Measurements from ENCODE around the gene HHLA2.
"Not testable (repeated sequence)": the region's sequence is repeated elsewhere in the genome, so short reads cannot be mapped to it uniquely, and the experiment has no call there.

Gene HHLA2

GRCh38 chr3:108296239-108296638 is at the start of gene HHLA2:
Gene HHLA2 (plus strand): TSS chr3:108296548. CDS start chr3:108351814, 55,266 bp downstream.
- H3K4me1 ChIP-seq (ENCODE audit: control insufficient read depth, insufficient read depth, low read length): peaks cover 11% of the 10 kb centered on the region
- H3K9me3 ChIP-seq (ENCODE audit: control insufficient read depth, insufficient read depth, low read depth, low read length): no peaks in the 10 kb centered on the region; the same call in 1 of the 2 replicates
- no peak within 1 kb of the TSS for H3K9ac ChIP-seq (ENCODE audit: low read length)
- H3K4me3 ChIP-seq (ENCODE audit: low read depth, low read length): no peak within 1 kb of the TSS
- H3K27ac ChIP-seq (ENCODE audit: low read depth, low read length): no peak within 1 kb of the TSS
- no peaks in the 10 kb centered on the region for H3K36me3 ChIP-seq (ENCODE audit: control insufficient read depth, insufficient read depth, low read length)
- H3K27me3 ChIP-seq (ENCODE audit: control insufficient read depth, insufficient read depth, low read length): no peaks in the 10 kb centered on the region

- H3K27ac ChIP-seq (ENCODE audit: low read depth, low read length): no peak overlapping the region
- no peaks in the 10 kb centered on the region for H3K36me3 ChIP-seq (ENCODE audit: control insufficient read depth, insufficient read depth, low read length)
- no peaks in the 10 kb centered on the region for H3K27me3 ChIP-seq (ENCODE audit: control insufficient read depth, insufficient read depth, low read length)
- H3K9ac ChIP-seq (ENCODE audit: low read length): no peak overlapping the region
- no peaks in the 10 kb centered on the region for H3K4me1 ChIP-seq (ENCODE audit: control insufficient read depth, insufficient read depth, low read length)
- peaks cover 6% of the 10 kb centered on the region; the same call in 1 of the 2 replicates for H3K9me3 ChIP-seq (ENCODE audit: control insufficient read depth, insufficient read depth, low read depth, low read length)
- H3K4me3 ChIP-seq (ENCODE audit: low read depth, low read length): no peak overlapping the region
Measured at GRCh38 chr3:108250626-108251025, 45.7 kb upstream of the HHLA2 start.

- Histone ChIP-seq H3K27me3 (ENCODE audit: control insufficient read depth, insufficient read depth, low read length) (no peaks in the 10 kb centered on the region), H3K9ac (ENCODE audit: low read length) (no peak overlapping the region), H3K4me1 (ENCODE audit: control insufficient read depth, insufficient read depth, low read length) (no peaks in the 10 kb centered on the region), H3K27ac (ENCODE audit: low read depth, low read length) (no peak overlapping the region), H3K36me3 (ENCODE audit: control insufficient read depth, insufficient read depth, low read length) (no peaks in the 10 kb centered on the region), H3K4me3 (ENCODE audit: low read depth, low read length) (no peak overlapping the region), H3K9me3 (ENCODE audit: control insufficient read depth, insufficient read depth, low read depth, low read length) (peaks cover 3% of the 10 kb centered on the region; the same call in 1 of the 2 replicates)
Measured at GRCh38 chr3:108251265-108251664, 45.1 kb upstream of the HHLA2 start.

DNA sequence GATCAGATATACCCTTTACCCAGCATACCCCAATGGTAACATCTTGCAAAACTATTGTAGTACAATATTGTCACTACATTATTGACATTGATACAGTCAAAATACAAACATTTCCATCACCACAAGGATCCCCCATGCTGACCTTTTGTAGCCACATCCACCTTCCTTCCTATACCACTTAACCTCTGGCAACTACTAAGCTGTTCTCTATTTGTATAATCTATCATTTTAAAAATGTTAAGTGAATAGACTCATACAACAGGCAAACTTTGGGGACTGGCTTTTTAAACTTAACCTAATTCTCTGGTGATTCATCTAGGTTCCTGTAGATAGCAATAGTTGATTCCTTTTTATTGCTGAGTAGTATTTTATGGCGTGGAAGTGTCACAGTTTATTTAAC is 44.5 kb upstream of the HHLA2 start:
- H3K27ac ChIP-seq (ENCODE audit: low read depth, low read length): no peak overlapping the region
- peaks cover 3% of the 10 kb centered on the region; the same call in 1 of the 2 replicates for H3K9me3 ChIP-seq (ENCODE audit: control insufficient read depth, insufficient read depth, low read depth, low read length)
- no peaks in the 10 kb centered on the region for H3K36me3 ChIP-seq (ENCODE audit: control insufficient read depth, insufficient read depth, low read length)
- no peaks in the 10 kb centered on the region for H3K4me1 ChIP-seq (ENCODE audit: control insufficient read depth, insufficient read depth, low read length)
- H3K27me3 ChIP-seq (ENCODE audit: control insufficient read depth, insufficient read depth, low read length): no peaks in the 10 kb centered on the region
- no peak overlapping the region for H3K4me3 ChIP-seq (ENCODE audit: low read depth, low read length)
- H3K9ac ChIP-seq (ENCODE audit: low read length): no peak overlapping the region

- Histone ChIP-seq H3K27ac (ENCODE audit: low read depth, low read length) (no peak overlapping the region), H3K36me3 (ENCODE audit: control insufficient read depth, insufficient read depth, low read length) (no peaks in the 10 kb centered on the region), H3K27me3 (ENCODE audit: control insufficient read depth, insufficient read depth, low read length) (no peaks in the 10 kb centered on the region), H3K4me3 (ENCODE audit: low read depth, low read length) (no peak overlapping the region), H3K9me3 (ENCODE audit: control insufficient read depth, insufficient read depth, low read depth, low read length) (0 out of 2 replicates have a peak, but pooled peaks cover 2% of the 10 kb centered on the region), H3K9ac (ENCODE audit: low read length) (no peak overlapping the region), H3K4me1 (ENCODE audit: control insufficient read depth, insufficient read depth, low read length) (no peaks in the 10 kb centered on the region)
Measured at GRCh38 chr3:108255131-108255530, 41.2 kb upstream of the HHLA2 start.

GRCh38 chr3:108264534-108265298 is 31.6 kb upstream of the HHLA2 start:
- H3K9ac ChIP-seq (ENCODE audit: low read length); H3K27ac ChIP-seq (ENCODE audit: low read depth, low read length); H3K36me3 ChIP-seq (ENCODE audit: control insufficient read depth, insufficient read depth, low read length); H3K9me3 ChIP-seq (ENCODE audit: control insufficient read depth, insufficient read depth, low read depth, low read length); H3K4me1 ChIP-seq (ENCODE audit: control insufficient read depth, insufficient read depth, low read length); H3K4me3 ChIP-seq (ENCODE audit: low read depth, low read length); H3K27me3 ChIP-seq (ENCODE audit: control insufficient read depth, insufficient read depth, low read length): not testable (repeated sequence)

DNA sequence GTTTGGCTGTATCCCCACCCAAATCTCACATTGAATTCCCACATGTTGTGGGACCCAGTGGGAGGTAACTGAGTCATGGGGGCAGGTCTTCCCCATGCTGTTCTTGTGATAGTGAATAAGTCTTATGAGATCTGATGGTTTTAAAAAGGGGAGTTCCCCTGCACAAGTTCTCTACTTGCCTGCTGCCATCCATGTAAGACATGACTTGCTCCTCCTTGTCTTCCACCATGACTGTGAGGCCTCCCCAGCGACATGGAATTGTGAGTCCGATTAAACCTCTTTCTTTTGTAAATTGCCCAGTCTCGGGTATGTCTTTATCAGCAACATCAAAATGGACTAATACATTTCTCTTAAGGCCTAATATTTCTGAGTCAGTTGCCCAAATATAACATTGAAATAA is 28.1 kb upstream of the HHLA2 start:
- H3K27me3 ChIP-seq (ENCODE audit: control insufficient read depth, insufficient read depth, low read length); H3K9me3 ChIP-seq (ENCODE audit: control insufficient read depth, insufficient read depth, low read depth, low read length); H3K9ac ChIP-seq (ENCODE audit: low read length); H3K36me3 ChIP-seq (ENCODE audit: control insufficient read depth, insufficient read depth, low read length); H3K27ac ChIP-seq (ENCODE audit: low read depth, low read length); H3K4me3 ChIP-seq (ENCODE audit: low read depth, low read length); H3K4me1 ChIP-seq (ENCODE audit: control insufficient read depth, insufficient read depth, low read length): not testable (repeated sequence)

- H3K36me3 ChIP-seq (ENCODE audit: control insufficient read depth, insufficient read depth, low read length): no peaks in the 10 kb centered on the region
- no peaks in the 10 kb centered on the region; the same call in 1 of the 2 replicates for H3K4me1 ChIP-seq (ENCODE audit: control insufficient read depth, insufficient read depth, low read length)
- no peak overlapping the region for H3K9ac ChIP-seq (ENCODE audit: low read length)
- peaks cover 11% of the 10 kb centered on the region for H3K9me3 ChIP-seq (ENCODE audit: control insufficient read depth, insufficient read depth, low read depth, low read length)
- no peak overlapping the region for H3K4me3 ChIP-seq (ENCODE audit: low read depth, low read length)
- H3K27ac ChIP-seq (ENCODE audit: low read depth, low read length): no peak overlapping the region
- H3K27me3 ChIP-seq (ENCODE audit: control insufficient read depth, insufficient read depth, low read length): no peaks in the 10 kb centered on the region
Measured at GRCh38 chr3:108271626-108272025, 24.7 kb upstream of the HHLA2 start.

DNA sequence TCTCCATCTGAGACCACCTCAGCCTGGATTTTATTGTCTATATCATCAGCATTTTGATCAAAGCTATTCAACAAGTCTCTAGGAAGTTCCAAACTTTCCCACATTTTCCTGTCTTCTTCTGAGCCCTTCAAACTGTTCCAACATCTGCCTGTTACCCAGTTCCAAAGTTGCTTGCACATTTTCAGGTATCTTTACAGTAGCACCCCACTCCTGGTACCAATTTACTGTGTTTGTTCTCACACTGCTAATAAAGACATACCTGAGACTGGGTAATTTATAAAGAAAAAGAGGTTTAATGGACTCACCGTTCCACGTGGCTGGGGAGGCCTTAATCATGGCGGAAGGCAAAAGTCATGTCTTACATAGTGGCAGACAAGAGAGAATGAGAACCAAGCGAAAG is 17.3 kb upstream of the HHLA2 start:
- not testable (repeated sequence) for H3K27ac ChIP-seq (ENCODE audit: low read depth, low read length); H3K4me3 ChIP-seq (ENCODE audit: low read depth, low read length); H3K9ac ChIP-seq (ENCODE audit: low read length); H3K27me3 ChIP-seq (ENCODE audit: control insufficient read depth, insufficient read depth, low read length); H3K4me1 ChIP-seq (ENCODE audit: control insufficient read depth, insufficient read depth, low read length); H3K36me3 ChIP-seq (ENCODE audit: control insufficient read depth, insufficient read depth, low read length)
- H3K9me3 ChIP-seq (ENCODE audit: control insufficient read depth, insufficient read depth, low read depth, low read length): peaks cover 26% of the 10 kb centered on the region

DNA sequence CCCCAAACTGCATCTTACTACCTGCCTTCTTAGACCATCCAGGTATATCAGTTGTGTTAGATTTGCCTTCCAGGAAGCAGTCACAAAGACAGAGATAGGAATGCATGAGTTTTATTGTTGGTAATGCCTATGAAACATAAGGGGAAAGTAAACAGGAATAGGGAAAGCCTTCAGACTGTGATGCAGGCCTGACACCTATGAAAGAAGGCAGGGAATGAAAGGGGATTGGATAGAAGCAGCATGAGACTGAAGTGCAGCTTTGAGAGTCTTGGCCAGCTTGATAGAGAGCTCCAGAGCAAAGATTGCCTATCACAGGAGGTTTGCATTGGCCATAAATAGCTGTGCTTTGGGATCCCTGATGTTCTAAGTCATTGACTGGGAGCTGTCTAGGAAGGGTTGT is 15.9 kb upstream of the HHLA2 start:
- H3K9me3 ChIP-seq (ENCODE audit: control insufficient read depth, insufficient read depth, low read depth, low read length): peaks cover 26% of the 10 kb centered on the region

GRCh38 chr3:108281670-108282069 is 14.7 kb upstream of the HHLA2 start:
- H3K9ac ChIP-seq (ENCODE audit: low read length): no peak overlapping the region

More for the DNA sequence above, 15.9 kb upstream of the HHLA2 start:
- Histone ChIP-seq H3K4me1 (ENCODE audit: control insufficient read depth, insufficient read depth, low read length) (no peaks in the 10 kb centered on the region; the same call in 1 of the 2 replicates), H3K4me3 (ENCODE audit: low read depth, low read length) (no peak overlapping the region), H3K36me3 (ENCODE audit: control insufficient read depth, insufficient read depth, low read length) (no peaks in the 10 kb centered on the region), H3K27me3 (ENCODE audit: control insufficient read depth, insufficient read depth, low read length) (no peaks in the 10 kb centered on the region), H3K9ac (ENCODE audit: low read length) (no peak overlapping the region), H3K27ac (ENCODE audit: low read depth, low read length) (no peak overlapping the region)

More at GRCh38 chr3:108281670-108282069, 14.7 kb upstream of the HHLA2 start:
- Histone ChIP-seq H3K36me3 (ENCODE audit: control insufficient read depth, insufficient read depth, low read length) (no peaks in the 10 kb centered on the region), H3K9me3 (ENCODE audit: control insufficient read depth, insufficient read depth, low read depth, low read length) (peaks cover 22% of the 10 kb centered on the region), H3K27me3 (ENCODE audit: control insufficient read depth, insufficient read depth, low read length) (no peaks in the 10 kb centered on the region), H3K27ac (ENCODE audit: low read depth, low read length) (no peak overlapping the region), H3K4me1 (ENCODE audit: control insufficient read depth, insufficient read depth, low read length) (no peaks in the 10 kb centered on the region), H3K4me3 (ENCODE audit: low read depth, low read length) (no peak overlapping the region)

Data from HUES6 (cell line).